Measurements from ENCODE around the gene RET.

The RET gene

DNA sequence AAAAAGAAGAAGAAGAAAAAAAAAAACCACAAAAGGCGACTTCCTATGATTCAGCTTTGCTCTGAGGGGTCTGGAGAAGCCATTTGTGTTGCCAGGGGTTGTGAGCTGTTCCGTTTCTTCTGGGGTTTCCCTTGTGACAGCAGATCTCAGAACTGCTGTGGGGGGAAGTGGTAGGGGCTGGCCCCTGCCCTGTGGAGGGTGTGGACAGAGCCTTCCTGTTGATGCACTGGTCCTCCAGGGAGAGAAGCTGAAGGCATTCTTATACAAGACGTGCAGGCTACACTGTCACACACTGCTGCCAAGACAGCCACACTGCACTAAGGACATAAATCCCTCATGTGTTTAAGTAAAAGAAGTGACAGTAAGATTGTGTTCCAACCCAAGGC lies 44.1 kb downstream of the RET start:
- no peak for DNase-seq (ENCODE audit: low read depth)

DNA sequence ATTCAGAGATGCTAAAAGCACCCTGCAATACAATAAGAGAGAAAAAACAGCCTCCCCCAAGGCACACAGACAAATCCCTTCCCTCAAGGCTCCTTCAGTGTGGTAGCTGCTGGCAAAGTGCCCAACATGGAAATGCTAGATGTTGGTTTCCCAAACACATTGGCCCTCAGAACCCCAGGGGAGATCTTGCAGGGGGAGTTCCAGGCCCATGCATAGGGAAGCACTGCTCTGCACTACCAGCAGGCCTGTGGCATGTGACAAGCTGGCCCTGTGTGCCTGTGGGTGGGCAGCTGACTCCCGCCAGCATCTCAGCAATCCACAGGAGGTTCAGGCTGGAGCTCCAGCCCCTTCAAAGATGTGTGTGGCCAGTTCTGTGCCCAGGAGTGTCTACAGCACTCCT lies 44.6 kb downstream of the RET start:
- DNase-seq (ENCODE audit: low read depth), result no peak

GRCh38 chr10:43122096-43122495 lies 45.2 kb downstream of the RET start:
- DNase-seq (ENCODE audit: low read depth), result no peak

DNA sequence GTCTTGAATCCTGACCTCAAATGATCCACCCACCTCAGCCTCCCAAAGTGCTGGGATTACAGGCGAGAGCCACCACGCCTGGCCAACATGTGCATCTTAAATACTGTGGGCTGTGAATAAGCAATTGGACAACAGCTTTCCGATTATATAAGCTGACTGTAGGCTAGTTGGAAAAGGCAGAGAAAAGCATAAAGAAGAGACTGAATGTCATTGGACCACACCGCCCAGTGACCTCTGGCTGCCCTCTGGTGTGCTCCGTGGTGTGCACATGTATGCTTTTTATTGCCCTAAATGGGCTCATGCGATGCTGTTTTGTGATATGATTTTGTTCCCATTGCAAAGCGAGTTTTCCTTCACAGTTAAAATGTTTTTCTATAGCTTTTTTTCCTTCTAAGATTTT lies 46.0 kb downstream of the RET start:
- no peak for DNase-seq (ENCODE audit: low read depth)

- DNase-seq (ENCODE audit: low read depth), result no peak
Measured at GRCh38 chr10:43123361-43124093, 46.7 kb downstream of the RET start.

DNA sequence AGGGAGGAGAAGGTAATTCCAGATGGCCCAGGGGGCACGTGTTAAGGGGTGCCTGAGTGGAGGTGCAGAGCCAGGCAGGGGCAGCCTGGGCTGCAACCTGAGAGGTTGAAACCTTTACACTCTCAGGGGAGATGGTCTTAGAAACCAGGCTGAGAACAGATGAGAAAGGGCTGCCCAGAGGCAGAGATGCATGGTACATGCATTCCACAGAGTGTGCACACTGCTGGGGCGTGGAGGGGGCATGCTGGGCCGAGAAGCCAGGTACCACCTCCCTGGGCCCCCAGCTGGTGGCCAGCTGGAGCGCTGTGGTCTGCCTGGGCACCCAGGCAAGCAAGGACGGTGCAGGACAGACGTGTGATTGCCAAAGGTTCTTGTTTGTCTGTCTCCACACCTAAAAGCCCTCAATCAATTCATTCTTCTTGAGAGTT lies 47.2 kb downstream of the RET start:
- DNase-seq (ENCODE audit: low read depth), result no peak

DNA sequence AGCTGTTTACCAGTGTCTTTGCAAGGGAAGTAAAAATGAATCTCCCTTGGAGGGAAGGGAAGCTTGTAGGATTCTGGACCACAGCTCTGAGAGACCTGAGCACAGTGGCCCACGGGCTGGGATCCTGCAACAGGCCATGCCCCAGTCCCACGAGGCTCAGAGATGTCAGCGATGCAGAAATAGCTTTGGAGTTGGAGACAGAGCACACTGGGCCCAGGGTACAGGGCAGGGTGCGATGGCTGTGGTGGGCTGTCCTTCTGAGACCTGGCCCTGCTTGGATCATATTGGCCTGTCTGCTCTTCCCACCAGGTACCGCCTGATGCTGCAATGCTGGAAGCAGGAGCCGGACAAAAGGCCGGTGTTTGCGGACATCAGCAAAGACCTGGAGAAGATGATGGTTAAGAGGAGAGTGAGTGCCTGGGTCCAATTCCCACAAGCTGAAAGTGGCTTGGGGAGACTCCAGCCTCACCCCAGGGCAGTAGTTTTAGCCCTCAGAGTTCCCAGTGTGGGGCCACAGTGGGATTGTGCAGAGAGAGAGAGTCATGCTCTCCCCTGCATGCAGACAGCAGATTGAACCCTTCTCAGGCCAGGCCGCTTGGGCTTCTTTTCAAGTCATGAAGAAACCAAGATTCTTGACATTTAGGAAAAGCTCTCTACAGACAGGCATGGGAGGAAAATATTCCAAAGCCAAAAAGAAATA lies 47.9 kb downstream of the RET start:
- no peak for DNase-seq (ENCODE audit: low read depth)

DNA sequence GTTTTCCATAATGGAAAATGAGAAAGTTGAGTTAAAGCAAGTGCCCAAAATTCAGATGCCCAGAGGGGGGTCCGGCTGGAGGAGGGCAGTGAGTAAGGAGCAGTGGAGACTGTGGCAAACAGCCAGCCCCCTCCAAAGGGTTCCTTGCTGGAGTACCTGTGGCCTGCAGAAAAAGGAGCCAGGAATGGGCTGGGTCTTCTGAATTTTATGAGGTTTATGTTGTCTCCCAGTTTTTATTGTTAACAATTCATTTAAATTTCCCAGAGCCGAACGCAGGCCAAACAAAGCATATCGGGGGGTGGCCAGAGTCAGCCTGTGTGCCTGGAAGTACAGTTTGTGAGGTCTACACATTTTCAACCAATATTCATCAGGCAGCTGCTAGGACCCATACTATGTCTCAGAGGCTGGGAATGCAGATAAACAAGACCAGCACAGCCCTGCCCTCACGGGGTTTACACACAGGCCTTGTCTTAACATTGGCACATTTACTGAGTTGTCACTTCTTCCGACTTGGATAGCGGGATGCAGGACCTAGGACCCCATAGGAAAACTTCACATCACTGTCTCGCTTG lies 48.5 kb downstream of the RET start:
- DNase-seq (ENCODE audit: low read depth), result no peak

DNA sequence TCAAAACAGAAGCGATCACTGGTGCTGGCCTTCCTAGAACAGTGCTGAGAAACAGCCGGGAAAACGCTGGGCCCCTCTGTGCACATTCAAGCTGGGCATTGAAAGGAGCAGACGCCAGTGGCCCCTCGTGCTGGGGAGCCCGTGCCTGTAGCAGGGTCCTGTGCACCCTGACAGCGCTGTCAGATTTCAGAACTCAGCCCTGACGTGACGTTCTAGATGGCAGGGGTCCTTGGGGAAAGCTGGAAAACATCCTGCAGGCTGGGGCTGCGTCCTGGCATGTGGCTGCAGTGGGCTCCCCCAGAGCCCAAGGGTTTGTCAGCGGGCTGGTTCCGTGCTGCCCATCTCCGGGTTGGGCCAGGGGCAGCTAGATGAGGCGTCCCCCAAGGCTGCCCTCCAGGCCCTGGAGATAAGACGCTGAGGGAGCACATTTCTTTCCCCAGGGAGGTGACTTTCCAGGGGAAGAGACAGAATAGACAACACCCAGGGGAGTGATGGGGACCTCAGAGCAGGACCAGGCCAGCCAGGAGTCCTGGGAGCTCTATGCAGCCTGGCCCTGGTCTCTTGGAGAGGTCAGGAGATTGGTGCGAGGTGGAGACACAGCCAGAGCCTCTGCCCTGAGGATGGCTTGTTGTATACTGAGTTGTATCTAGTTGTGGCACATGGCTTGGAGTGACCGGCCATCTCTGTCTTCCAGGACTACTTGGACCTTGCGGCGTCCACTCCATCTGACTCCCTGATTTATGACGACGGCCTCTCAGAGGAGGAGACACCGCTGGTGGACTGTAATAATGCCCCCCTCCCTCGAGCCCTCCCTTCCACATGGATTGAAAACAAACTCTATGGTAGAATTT lies 49.2 kb downstream of the RET start:
- DNase-seq (ENCODE audit: low read depth), result no peak

DNA sequence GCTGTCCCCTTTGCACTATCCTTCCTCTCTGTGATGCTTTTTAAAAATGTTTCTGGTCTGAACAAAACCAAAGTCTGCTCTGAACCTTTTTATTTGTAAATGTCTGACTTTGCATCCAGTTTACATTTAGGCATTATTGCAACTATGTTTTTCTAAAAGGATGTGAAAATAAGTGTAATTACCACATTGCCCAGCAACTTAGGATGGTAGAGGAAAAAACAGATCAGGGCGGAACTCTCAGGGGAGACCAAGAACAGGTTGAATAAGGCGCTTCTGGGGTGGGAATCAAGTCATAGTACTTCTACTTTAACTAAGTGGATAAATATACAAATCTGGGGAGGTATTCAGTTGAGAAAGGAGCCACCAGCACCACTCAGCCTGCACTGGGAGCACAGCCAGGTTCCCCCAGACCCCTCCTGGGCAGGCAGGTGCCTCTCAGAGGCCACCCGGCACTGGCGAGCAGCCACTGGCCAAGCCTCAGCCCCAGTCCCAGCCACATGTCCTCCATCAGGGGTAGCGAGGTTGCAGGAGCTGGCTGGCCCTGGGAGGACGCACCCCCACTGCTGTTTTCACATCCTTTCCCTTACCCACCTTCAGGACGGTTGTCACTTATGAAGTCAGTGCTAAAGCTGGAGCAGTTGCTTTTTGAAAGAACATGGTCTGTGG lies 50.0 kb downstream of the RET start:
- no peak for DNase-seq (ENCODE audit: low read depth)

- no peak for DNase-seq (ENCODE audit: low read depth)
Measured at GRCh38 chr10:43127442-43127841, 50.6 kb downstream of the RET start.

DNA sequence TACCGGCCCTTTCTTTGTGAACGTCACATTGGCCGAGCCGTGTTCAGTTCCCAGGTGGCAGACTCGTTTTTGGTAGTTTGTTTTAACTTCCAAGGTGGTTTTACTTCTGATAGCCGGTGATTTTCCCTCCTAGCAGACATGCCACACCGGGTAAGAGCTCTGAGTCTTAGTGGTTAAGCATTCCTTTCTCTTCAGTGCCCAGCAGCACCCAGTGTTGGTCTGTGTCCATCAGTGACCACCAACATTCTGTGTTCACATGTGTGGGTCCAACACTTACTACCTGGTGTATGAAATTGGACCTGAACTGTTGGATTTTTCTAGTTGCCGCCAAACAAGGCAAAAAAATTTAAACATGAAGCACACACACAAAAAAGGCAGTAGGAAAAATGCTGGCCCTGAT lies 51.5 kb downstream of the RET start:
- DNase-seq (ENCODE audit: low read depth), result no peak

DNA sequence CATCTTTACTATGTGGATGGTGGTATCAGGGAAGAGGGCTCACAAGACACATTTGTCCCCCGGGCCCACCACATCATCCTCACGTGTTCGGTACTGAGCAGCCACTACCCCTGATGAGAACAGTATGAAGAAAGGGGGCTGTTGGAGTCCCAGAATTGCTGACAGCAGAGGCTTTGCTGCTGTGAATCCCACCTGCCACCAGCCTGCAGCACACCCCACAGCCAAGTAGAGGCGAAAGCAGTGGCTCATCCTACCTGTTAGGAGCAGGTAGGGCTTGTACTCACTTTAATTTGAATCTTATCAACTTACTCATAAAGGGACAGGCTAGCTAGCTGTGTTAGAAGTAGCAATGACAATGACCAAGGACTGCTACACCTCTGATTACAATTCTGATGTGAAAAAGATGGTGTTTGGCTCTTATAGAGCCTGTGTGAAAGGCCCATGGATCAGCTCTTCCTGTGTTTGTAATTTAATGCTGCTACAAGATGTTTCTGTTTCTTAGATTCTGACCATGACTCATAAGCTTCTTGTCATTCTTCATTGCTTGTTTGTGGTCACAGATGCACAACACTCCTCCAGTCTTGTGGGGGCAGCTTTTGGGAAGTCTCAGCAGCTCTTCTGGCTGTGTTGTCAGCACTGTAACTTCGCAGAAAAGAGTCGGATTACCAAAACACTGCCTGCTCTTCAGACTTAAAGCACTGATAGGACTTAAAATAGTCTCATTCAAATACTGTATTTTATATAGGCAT lies 52.3 kb downstream of the RET start:
- peak; percentile 98 for DNase-seq (ENCODE audit: low read depth)

- DNase-seq (ENCODE audit: low read depth), result no peak
Measured at GRCh38 chr10:43130770-43131171, 53.9 kb downstream of the RET start.

DNA sequence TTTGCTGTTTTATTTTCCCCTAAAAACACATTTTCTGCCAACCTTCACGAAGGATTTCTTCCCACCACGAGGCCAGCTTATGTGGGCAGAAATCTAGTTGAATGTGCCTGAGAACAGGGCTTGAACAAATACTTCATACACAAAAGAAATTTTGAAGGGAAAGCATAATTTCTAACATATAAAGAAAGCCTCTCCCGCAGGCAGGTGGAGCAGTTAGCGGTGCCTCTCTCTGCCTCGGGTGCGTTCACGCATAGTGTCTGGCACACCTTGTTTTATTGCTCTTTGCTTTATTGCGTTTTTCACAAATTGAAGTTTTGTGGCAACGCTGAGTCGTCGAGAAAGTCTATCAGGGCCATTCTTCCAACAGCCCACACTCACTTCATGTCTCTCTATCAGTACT lies 54.4 kb downstream of the RET start:
- DNase-seq (ENCODE audit: low read depth), result no peak

- DNase-seq (ENCODE audit: low read depth), result no peak
Measured at GRCh38 chr10:43131906-43132305, 55.0 kb downstream of the RET start.

GRCh38 chr10:43132867-43133787 lies 56.3 kb downstream of the RET start:
- DNase-seq (ENCODE audit: low read depth), result no peak

DNA sequence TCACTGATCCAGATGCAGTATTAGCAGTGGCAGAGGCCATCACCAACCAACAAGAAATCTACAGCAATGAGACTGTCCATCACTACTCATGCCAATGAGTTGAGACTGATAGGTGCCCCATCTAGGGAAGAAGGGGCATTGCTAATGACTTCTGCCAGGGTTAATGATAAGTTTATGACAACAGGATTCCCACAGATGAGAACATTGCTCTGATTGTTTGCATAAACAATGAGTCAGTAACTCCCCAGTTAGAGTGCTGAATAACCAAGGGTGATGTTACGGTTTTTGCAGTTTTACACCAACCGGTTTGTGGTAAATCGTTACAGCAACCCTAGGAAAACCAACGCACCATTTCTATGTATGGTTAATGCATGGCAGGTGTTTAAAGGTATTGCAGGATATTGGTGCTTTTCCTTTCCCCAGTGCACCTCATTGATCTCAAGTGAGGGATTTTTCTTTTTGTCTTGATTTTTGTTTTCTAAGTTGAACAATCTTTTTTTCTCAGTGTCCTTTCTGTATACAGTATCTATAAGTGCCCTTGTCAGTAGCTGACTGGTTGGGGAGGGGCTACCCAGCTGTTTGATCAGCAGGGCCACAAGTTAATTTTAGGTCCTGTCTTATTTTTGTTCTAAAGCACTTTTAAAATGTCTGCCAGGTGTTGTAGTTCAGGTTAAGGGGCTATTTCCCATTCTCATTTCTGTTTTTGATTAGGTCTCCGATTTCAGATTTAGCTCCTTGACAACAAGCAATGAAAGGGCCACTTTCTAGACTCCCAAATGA lies 57.4 kb downstream of the RET start:
- no peak for DNase-seq (ENCODE audit: low read depth)

DNA sequence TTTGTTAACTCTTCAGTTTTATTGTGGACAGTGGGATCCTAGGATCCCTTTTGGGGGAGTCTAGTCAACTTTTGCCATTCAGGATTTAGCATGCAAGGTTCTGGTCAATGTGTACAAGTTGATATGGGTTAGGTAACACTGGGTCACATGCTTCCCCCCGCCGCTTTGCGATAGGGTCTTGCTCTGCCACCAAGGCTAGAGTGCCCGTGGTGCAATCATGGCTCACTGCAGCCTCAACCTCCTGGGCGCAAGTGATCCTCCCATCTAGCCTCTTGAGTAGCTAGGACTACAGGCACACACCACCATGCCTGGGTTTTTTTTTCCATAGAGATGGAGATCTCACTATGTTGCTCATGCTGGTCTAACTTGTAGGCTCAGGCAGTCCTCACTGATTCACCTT lies 58.2 kb downstream of the RET start:
- no peak for DNase-seq (ENCODE audit: low read depth)
